ENCODE data around the gene ASB16. TPM values are rescaled to one million over a fixed set of nuclear protein-coding genes. Genes with fewer than 3 reads are reported as not detected.

Gene ASB16
- total RNA-seq, 1 experiment from 2014 or later: not detected

Small RNA genes within 50 kb of the gene (small RNA-seq; reads per million reads assigned to genes)
- gene MIR6782 (0 to 0.05 reads per million in 2 experiments), gene RNU6-131P (0 reads per million in 2 experiments)

Other genes starting within 250 kb of the ASB16 start
- gene PPY, start 228.2 kb upstream of the ASB16 start, total RNA-seq (2014; rRNA removed; shearing (Covaris generic)): 1.3 TPM in 1 of 2 replicates, not detected in the other
- not detected in 2 replicates for gene PYY, start 216.8 kb upstream of the ASB16 start, total RNA-seq (2014; rRNA removed; shearing (Covaris generic))
- 0.96 and 1.8 TPM in 2 replicates for gene NAGS, start 166.1 kb upstream of the ASB16 start, total RNA-seq (2014; rRNA removed; shearing (Covaris generic))
- gene TMEM101, start 155.7 kb upstream of the ASB16 start, total RNA-seq (2014; rRNA removed; shearing (Covaris generic)): 72.6 and 77.1 TPM in 2 replicates
- gene LSM12, start 104.0 kb upstream of the ASB16 start, total RNA-seq (2014; rRNA removed; shearing (Covaris generic)): 49.2 and 49.8 TPM in 2 replicates
- 81.4 and 84.1 TPM in 2 replicates for gene G6PC3, start 100.0 kb upstream of the ASB16 start, total RNA-seq (2014; rRNA removed; shearing (Covaris generic))
- gene HDAC5, start 47.1 kb upstream of the ASB16 start, total RNA-seq (2014; rRNA removed; shearing (Covaris generic)): 30.6 and 33.7 TPM in 2 replicates
- 3.2 and 4.2 TPM in 2 replicates for gene HROB, start 28.8 kb upstream of the ASB16 start, total RNA-seq (2014; rRNA removed; shearing (Covaris generic))
- gene TMUB2, start 16.3 kb downstream of the ASB16 start, total RNA-seq (2014; rRNA removed; shearing (Covaris generic)): 25.7 and 27.0 TPM in 2 replicates
- 28.8 and 29.9 TPM in 2 replicates for gene ATXN7L3, start 29.2 kb downstream of the ASB16 start, total RNA-seq (2014; rRNA removed; shearing (Covaris generic))
- 52.9 and 59.1 TPM in 2 replicates for gene UBTF, start 49.0 kb downstream of the ASB16 start, total RNA-seq (2014; rRNA removed; shearing (Covaris generic))
- gene SLC4A1, start 97.4 kb downstream of the ASB16 start, total RNA-seq (2014; rRNA removed; shearing (Covaris generic)): 0.05 TPM in 1 of 2 replicates, not detected in the other
- gene RUNDC3A, start 137.9 kb downstream of the ASB16 start, total RNA-seq (2014; rRNA removed; shearing (Covaris generic)): 0.50 and 0.67 TPM in 2 replicates
- gene SLC25A39, start 154.1 kb downstream of the ASB16 start, total RNA-seq (2014; rRNA removed; shearing (Covaris generic)): 121 and 134 TPM in 2 replicates
- gene GRN, start 174.6 kb downstream of the ASB16 start, total RNA-seq (2014; rRNA removed; shearing (Covaris generic)): 197 and 275 TPM in 2 replicates
- gene FAM171A2, start 193.1 kb downstream of the ASB16 start, total RNA-seq (2014; rRNA removed; shearing (Covaris generic)): 5.0 and 5.3 TPM in 2 replicates
- 0.43 TPM in 1 of 2 replicates, not detected in the other for gene ITGA2B, start 218.9 kb downstream of the ASB16 start, total RNA-seq (2014; rRNA removed; shearing (Covaris generic))